GM18870 (cell line): ENCODE results near the gene CEP72.
"Not testable (repeated sequence)": the region's sequence is repeated elsewhere in the genome, so short reads cannot be mapped to it uniquely, and the experiment has no call there.

Experiments
- ATAC-seq: cut with Tn5 transposase; IDR thresholded peaks from one replicate; pipeline ENCODE4 v1.9.1; 2021; ENCODE audit warnings: moderate library complexity; ENCODE audit not compliant: unreplicated experiment

CEP72 gene

DNA sequence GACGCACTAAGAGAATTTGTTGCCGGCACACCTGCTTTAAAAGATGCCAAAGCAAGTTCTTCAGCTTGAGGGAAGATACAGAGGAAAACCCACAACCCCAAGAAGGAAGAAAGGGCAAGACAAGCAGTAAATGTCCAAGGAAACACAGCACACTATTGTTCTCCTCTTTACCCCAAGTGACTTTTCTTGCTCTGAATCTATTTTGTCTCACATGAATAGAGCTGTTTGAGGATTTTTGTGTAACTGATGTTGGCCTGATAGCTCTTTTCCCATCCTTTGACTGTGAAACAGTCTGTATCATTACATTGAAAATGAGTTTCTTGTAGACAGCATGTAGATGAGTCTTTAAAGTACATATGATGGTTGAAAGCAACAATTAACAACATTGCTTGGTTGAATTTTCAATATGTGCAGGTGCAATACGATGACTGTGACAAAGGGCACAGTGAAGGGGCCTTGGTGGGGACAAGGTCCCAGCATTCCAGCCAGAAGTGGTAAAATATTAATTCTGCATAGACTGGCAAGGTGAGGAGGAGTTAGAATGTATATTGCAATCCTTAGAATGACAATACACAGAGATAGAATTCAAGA is 16.8 kb upstream of the CEP72 start:
- no peak for ATAC-seq

GRCh38 chr5:597871-598563 is 14.1 kb upstream of the CEP72 start:
- no peak for ATAC-seq

DNA sequence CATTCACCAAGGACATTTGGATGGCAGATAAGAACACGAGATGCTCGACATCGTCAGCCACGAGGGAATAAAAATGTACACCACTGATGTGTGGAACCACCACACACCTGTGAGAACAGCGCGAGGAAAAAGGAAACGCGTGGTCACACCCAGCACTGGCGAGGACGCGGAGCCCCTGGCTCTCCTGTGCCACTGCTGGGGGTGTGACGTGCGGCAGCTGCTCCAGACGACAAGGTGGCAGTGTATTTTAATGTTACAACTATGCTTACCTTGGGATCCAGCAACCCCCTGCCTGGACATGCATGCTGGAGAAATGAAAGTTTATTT is 13.6 kb upstream of the CEP72 start:
- ATAC-seq, result no peak

DNA sequence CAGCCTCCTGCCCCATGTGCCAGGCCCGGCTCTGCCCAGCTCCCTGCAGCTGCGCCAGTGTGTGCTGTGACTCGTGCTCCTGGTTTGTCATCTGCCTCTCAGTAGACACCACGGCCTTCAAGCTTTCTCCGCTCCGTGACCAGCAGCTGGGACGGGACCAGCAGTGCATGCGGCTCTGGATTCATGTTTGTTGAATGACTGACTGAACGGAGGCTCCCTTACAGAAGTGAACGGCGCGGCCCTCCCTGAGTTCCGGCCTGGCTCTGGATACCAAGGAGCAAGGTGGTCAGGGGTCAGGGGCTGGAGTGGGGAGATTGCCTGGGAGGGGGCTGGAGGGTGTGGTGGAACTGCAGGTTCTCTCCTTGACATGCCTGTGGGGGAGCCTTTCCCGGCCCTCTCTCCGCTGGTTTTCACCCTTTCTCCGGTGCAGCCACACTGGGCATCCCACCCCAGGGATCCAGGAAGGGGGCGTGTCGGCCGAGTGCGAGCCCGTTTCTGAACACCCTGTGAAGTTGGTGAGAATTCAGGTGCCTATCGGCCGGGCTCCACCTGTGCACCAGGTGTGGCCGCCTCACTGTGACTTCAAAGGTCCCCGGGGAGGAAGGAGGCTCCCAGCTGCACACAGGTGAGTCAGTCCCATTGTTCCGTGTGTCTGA is 11.1 kb upstream of the CEP72 start:
- ATAC-seq, result no peak

DNA sequence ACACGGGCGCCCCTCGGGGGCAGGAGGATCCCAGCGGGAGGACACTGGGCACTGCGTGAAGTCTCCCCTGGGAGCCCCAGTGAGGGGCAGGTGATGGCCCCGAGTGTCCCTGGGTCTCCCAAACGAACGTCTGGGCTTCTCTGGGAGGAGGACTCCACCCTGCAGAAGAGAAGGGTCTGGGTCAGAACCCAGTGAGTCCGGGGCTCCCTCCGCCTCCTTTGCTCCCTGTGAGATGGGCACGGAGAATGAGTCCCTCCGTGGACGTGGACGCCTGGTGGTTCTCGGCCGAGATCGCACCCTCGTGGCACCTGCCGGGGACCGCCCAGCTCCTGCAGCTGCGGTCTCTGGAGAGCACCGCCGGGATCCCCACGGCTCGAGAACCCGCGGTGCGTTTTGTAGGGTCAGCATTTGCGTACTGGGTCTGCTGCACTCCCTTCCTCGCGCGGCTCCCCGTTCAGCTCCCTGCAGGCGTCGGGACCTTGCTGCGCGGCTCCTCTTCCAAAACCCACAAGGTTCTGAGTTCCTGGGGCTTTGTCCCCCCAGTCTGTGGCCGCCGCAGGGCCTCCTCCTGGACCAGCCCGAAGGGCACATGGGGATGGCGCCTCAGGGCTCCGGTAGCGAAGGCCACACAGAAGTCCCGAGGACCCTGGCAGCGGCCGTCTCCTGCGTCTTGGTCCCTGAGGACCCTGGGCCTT is 10.2 kb upstream of the CEP72 start:
- ATAC-seq, result no peak

- no peak for ATAC-seq
Observed at GRCh38 chr5:602466-603035, 9.6 kb upstream of the CEP72 start.

- no peak for ATAC-seq
Observed at GRCh38 chr5:603081-603998, 8.8 kb upstream of the CEP72 start.

GRCh38 chr5:604391-604831 is 7.7 kb upstream of the CEP72 start:
- ATAC-seq, result no peak

GRCh38 chr5:605090-605489 is 7.0 kb upstream of the CEP72 start:
- not testable (repeated sequence) for ATAC-seq

DNA sequence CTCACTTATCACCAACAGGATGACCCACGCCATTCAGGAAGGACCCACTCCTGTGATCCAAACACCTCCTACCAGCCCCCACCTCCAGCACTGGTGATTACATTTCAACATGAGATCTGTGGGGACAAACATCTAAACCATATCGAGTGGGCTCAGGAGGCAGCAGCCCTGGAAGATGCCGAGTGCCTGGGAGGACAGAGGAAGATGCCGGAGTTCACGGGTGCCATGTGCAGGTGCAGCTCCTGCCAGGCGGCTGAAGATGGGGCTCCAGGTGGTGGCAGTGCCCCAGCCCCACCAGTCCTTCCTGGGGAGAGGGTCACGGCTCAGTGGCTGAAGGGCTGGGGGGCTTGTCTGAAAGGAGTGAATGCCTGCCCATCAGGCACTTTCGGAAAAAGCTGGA is 6.1 kb upstream of the CEP72 start:
- ATAC-seq, result no peak

DNA sequence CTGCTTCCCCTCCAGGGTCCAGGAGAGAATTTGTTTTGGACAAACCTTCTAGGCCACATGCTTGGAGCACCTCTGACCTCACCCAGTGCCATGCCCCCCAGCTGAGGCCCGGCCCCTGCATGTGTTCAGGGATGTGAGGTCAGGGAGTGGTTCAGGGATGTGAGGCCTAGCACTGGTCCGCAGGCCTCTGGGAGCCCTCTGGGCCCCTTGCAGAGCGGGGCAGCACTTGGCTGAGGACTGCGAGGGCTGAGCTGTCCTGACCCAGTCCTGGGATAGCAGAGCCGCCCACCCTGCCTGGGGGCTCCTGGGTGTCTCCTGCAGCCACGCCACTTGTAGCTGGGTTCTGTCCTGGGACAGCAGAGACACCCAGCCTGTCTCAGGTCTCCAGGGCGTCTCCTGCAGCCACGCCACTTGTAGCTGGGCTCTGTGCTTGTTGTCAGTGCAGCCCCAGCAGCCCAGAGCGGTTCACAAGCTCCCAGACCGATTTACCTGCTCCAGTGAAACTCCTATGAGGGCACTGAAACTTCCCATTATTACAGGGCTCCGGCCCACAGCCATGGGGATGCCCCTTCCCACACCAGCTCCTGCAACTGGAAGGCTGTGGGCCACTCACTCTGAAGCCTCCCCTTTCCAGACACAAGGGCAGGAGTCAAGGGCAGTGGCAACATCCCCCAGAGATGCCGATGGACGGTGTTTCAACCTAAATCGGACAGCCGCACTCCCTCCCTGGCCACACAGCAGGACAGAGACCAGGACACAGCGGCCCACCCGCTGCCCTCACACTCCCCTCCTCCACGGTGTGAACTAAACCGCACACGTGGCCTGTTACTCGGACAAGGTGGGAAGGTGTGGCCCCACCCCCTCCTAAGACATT is 5.4 kb upstream of the CEP72 start:
- ATAC-seq, result no peak

GRCh38 chr5:607541-608428 is 4.4 kb upstream of the CEP72 start:
- ATAC-seq, result peak; percentile 57

GRCh38 chr5:608429-609370 is 3.4 kb upstream of the CEP72 start:
- ATAC-seq, result no peak

DNA sequence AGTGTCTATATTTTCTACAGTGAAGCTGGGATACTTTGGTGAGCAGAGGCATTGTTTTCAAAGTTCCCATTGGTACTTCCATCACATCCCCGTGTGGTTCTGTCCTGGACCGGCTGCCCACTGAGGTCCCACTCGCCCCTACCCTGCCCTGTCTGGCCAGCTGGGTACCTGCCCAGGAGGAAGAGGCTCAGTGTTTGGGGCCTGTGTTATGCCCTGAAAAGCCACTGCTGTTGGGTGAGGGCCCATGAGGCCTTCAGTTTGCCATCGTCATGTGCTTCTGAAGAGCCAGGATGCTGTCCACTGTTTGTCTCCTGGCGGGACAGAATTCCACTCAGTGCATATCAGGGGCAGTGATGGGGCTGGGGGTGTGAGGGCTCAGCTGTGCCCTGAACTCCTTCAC is 2.6 kb upstream of the CEP72 start:
- ATAC-seq, result no peak

- ATAC-seq, result no peak
Observed at GRCh38 chr5:610011-610743, 2.0 kb upstream of the CEP72 start.

DNA sequence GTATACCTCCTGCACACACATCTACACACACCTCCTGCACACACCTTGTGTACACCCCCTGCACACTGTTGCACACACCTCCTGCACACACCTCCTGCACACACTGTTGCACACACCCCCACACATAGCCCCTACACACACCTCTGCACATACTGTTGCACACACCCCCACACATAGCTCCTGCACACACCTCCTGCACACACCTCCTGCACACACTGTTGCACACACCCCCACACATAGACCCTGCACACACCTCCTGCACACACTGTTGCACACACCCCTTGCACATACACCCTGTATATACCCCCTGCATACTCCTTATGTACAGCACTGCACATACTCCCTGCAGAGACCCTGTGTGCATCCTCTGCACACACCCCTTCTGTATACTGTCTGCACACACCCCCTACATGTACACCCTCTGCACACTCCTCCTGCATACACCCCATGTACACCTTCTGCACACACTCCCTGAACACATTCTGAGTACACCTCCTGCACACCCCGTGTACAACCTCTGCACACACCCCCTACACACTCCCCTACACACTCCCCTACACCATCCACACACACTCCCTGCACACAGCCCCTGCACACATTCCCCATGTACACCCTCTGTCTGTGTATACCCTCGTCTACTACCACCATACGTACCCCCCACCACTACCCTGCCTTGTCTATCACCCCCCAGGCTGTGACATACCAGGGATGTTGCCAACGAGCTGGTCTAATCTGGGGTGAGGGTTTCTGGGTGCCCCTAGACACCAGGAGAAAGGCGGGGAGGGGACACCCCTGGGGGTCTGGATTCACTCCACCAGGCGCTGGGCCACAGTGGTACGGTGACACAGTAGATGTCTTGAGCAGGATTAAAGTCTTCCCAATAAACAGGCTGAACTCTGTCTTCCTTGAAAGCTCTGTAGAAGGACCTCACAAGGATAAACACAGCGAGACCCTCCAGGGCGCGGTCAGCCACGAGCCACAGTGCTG is 1.1 kb upstream of the CEP72 start:
- ATAC-seq, result no peak
